HG03045 (cell line): ENCODE results near the gene ASB3.
A peak's percentile ranks its signal among the peaks of the same experiment; 100 is the strongest.
"Not testable (repeated sequence)": the region's sequence is repeated elsewhere in the genome, so short reads cannot be mapped to it uniquely, and the experiment has no call there.

Experiments
- ATAC-seq: cut with Tn5 transposase; IDR thresholded peaks from one replicate; pipeline ENCODE4 v1.9.1; 2021; ENCODE audit warnings: mild to moderate bottlenecking, moderate library complexity; ENCODE audit not compliant: unreplicated experiment

ASB3 gene

DNA sequence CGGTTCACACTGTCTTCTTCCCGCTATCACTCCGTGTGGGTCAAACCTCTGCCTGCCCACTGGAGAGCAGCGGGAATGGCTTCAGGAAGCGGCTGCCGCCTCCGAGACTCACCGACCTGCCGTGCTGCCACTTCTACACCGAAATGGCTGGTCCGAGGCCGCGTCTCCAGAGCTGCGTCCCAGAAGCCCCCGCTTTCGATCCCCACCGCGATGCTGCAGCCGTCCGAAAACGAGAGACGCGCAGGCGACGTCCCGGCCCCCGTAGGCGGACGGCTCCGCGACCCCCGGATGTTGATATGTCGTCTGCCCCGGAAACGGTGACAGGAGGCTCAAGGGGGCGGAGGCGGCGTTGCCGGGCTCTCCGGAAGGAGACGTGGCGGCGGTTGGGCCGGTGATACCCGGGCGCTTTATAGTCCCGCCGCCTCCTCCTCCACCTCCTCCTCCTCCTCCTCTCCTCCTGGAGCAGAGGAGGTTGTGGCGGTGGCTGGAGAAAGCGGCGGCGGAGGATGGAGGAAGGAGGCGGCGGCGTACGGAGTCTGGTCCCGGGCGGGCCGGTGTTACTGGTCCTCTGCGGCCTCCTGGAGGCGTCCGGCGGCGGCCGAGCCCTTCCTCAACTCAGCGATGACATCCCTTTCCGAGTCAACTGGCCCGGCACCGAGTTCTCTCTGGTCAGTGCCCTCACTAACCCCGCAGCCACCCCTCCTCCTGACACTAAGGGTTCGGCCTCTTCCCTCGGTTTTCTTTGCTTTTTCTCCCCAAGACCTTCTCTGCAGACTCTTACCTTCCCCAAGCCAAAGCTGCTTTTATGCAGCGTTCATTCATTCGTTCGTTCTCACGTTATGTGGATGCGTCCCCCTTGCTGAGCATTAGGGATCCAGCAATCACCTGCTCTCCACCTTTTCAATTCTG lies at the start of gene ASB3, which contains the start of gene ERLEC1:
ASB3 (minus strand) TSS at position 249 of the 909 bp plus-strand sequence. CDS start 21,381 bp downstream, outside the sequence.
ERLEC1 (plus strand) TSS at position 340 of the 909 bp plus-strand sequence; CDS start at position 507, 167 bp downstream.
- peak; percentile 98 for ATAC-seq

- ATAC-seq = not testable (repeated sequence)
Measured at GRCh38 chr2:53829980-53830290, 43.2 kb upstream of the ASB3 start.

DNA sequence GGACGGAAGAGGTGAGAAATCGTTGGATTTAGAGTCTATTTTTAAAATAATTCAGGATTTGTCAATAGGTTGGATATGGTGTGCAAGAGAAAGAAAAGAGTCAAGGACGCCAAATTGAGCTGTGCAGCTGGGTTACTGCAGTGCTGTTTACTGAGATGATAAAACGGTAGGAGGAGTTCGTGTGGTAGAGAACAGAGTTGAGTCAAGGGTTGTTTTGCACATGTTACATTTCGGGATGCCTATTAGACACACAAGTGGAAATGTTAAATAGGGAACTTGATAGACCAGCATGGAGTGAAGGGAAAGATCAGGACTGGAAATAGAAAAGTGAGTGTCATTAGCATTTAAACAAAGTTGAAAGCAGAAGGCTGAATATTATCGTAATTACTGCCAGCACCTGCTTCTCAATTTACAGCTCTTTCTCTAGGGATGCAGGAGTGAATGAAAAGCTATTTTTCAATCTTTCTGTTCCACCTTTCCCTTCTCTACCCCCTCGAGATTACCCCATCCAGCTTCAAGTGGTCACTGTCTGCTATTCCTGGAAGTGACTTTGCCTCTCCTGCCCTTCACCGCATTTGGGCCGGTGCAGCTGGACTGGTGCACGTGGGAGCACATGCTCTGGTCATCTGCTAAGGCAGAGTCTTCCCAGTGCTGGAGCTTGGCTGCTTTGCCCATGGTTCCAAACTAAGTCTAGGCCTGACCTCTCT lies 42.7 kb upstream of the ASB3 start:
- ATAC-seq = no peak

- no peak for ATAC-seq
Measured at GRCh38 chr2:53828331-53828730, 41.6 kb upstream of the ASB3 start.

GRCh38 chr2:53827398-53828175 lies 40.8 kb upstream of the ASB3 start:
- no peak for ATAC-seq

DNA sequence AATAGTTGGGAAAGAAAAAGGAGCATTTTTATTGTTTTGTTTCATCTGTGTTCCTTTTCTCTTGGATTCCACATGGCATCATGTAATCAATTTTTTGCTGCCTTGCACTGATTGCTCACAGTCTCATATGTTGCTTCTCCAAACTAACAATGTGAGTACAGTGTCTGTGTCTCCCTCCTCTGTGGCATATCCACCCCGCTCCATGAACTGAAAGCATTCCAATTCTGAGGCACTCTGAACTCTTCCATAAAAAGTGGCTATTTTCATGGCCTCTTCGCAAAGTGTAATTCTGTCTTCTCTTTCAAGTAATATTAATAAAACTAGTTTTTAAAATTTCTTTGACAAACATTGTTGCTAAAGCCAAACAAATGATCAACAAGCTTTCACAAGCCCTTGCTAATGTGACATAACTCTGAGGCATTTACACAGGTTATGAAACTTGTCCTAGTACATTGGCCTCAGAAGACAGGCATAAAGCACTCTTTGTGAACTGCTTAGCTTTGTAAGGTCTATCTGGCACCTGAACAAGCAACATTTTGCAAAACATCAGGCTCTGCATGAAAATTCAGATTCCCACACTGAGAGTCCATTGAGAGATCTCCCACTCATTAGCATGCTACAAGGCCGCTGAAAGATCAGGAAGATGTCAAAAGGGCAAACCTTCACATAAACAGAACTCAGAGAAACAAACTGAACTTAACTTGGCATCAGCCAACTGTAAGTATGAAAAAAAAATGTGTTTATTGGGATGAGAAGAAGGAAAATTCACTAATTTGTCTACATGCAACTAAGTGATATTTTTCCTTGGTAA lies 40.0 kb upstream of the ASB3 start:
- no peak for ATAC-seq

DNA sequence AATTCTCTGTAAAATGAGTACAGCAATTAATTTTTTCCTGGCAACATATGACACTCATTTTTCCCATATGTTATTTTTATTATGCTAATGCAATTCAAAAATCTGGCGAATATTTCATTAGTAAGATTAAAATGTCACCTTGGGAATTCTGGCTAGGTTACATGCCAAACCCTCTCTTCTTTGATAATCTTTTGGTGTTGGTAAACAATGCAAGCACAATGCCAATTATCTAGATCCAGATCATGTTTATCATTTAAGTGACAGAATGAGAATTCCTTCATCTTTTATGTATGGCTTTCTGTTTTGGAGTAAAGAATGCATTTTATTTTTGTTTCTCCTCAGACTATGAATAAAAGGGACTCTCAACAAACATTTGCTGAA lies 39.3 kb upstream of the ASB3 start:
- ATAC-seq = no peak

GRCh38 chr2:53823639-53824038 lies 36.9 kb upstream of the ASB3 start:
- not testable (repeated sequence) for ATAC-seq

GRCh38 chr2:53821810-53822209 lies 35.1 kb upstream of the ASB3 start:
- no peak for ATAC-seq

- no peak for ATAC-seq
Measured at GRCh38 chr2:53820711-53821110, 34.0 kb upstream of the ASB3 start.

DNA sequence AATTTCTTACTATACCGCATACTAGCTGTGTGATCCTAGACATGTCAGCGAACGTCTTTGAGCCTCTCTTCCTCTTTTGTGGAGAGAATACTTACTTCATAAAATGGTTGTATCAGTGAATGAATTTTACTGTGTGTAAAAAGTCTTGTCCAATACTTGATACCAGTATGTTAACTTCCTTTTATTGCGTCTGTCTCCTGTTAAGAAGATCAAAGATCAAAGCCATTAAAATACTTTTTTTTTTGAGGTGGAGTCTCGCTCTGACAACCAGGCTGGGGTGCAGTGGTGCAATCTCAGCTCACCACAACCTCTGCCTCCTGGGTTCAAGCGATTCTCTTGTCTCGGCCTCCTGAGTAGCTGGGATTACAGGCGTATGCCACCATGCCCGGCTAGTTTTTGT lies 33.3 kb upstream of the ASB3 start:
- no peak for ATAC-seq

DNA sequence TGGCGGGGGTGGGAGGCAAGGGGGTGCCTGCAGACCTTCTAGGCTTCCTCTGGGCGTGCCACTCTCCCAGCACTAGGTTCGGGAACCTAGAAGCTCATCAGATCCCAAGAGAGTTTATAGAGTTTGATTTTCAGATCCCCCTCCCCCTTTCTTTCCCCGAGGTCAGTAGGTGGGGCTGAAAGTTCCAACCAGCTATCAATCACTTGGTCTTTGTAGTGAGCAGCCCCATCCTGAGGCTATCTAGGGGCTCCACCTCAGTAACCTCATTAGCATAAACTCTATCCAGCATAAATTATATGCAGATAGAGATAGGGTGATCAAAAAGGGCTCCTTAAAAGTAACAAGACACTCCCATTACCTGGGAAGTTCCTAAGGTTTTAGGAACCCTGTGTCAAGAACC lies 32.9 kb upstream of the ASB3 start:
- ATAC-seq = no peak

- ATAC-seq = no peak
Measured at GRCh38 chr2:53818854-53819435, 32.2 kb upstream of the ASB3 start.

- no peak for ATAC-seq
Measured at GRCh38 chr2:53813151-53813550, 26.4 kb upstream of the ASB3 start.

DNA sequence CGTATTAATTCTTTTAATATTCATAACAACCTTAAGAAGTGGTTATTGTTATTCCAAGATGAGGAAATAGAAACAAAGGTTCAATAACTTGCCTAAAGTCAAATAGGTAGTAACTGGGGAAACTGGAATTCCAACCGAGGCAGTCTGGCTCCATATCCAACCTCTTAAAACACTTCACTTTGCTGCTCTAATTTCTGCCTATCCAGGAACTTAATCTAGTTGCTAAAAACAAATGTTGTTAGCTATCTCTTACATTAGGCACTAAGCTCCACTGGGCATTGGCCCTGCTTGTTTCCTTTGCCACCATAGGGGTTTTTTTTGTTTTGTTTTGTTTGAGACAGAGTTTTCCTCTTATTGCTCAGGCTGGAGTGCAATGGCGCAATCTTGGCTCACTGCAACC lies 24.8 kb upstream of the ASB3 start:
- ATAC-seq = no peak

GRCh38 chr2:53802617-53803151 lies 15.9 kb upstream of the ASB3 start:
- ATAC-seq = no peak

DNA sequence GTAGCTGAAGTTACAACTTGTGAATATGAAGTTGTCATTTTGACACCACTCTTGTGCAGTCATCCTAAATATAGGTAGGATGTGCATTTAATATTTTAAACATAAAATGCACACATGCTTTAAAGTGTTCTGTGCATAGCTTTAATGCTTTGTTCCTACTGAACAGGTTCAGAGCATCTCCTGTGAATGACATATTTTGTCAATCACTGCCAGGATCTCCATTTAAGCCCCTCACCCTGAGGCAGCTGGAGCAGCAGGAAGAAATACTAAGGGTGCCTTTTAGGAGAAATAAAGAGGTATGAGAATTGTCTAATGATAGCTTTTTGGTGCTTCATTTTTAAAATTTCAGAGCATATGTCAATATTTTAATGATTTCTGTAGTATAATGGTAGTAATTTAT lies 14.8 kb upstream of the ASB3 start:
- no peak for ATAC-seq

DNA sequence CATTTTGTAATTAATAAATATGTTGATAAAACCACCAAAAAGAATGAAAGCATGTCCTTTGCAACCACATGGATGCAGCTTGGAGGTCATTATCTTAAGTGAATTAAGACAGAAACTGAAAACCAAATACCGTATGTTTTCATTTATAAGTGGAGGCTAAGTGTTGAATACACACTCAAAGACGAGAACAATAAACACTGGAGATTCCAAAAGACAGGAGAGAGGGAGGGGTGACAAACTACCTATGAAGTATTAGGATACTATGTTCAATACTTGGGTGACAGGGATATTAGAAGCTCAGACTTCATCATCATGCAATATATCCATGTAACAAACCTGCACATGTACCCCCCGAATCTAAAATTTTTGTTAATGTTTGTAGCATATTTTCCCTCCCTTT lies 7.1 kb upstream of the ASB3 start:
- ATAC-seq = no peak

- ATAC-seq = no peak
Measured at GRCh38 chr2:53793261-53793660, 6.5 kb upstream of the ASB3 start.
